SK-N-SH (cell line): ENCODE measurements around the gene USP17L30. TPM values are rescaled to one million over a fixed set of nuclear protein-coding genes. Genes with fewer than 3 reads are reported as not detected.

Experiments used
- CTCF ChIA-PET: fragments of 300-600, 350-600 bp; formaldehyde crosslinking; extraction: SDS; loops from one replicate; lab custom pipeline; 2021; lab: Yijun Ruan, JAX
- POLR2A ChIA-PET: fragments of 350-600 bp; sonication (Branson Sonifier 250); formaldehyde crosslinking; extraction: SDS; loops from one replicate; lab custom pipeline; 2020; ENCODE audit warnings: antibody characterized with exemption, inconsistent platforms; lab: Yijun Ruan, JAX
- DNase-seq: peaks from one replicate; pipeline ENCODE4 v3.0.0; 2012
- H2AFZ ChIP-seq: fragments of 200-600 bp; sonication (generic); 2 replicates; pipeline ENCODE4 v1.8.1; 2016; ENCODE audit warnings: antibody characterized with exemption, mild to moderate bottlenecking, low read depth
- H3F3A ChIP-seq: fragments of 200-600 bp; sonication (generic); replicated peaks from 2 replicates; pipeline ENCODE3; 2016; ENCODE audit warnings: antibody characterized with exemption, mild to moderate bottlenecking; ENCODE audit not compliant: insufficient read depth
- H3K27ac ChIP-seq, 2 experiments: fragments of 200-500 bp in 1 of 2; fragments of 200-600 bp in 1 of 2; sonication (Bioruptor generic) in 1 of 2; sonication (generic), shearing (Covaris generic) in 1 of 2; 2 replicates each; pipeline versions ENCODE4 v1.5.1 to v1.6.1; 2014 to 2016; ENCODE audit warnings: low read depth in 2 of 2, inconsistent platforms in 1 of 2, low read length in 1 of 2, mild to moderate bottlenecking in 1 of 2, mixed read lengths in 1 of 2
- H3K27me3 ChIP-seq: fragments of 200-600 bp; sonication (generic), shearing (Covaris generic); 2 replicates; pipeline ENCODE4 v1.6.1; 2016; ENCODE audit warnings: mixed run types; ENCODE audit not compliant: insufficient read depth
- H3K36me3 ChIP-seq, 2 experiments: fragments of 200-500 bp in 1 of 2; fragments of 200-600 bp in 1 of 2; sonication (Bioruptor generic) in 1 of 2; sonication (generic) in 1 of 2; replicated peaks in 1 of 2; 2 replicates each; pipeline versions ENCODE3 to v1.5.1; 2014 to 2016; ENCODE audit warnings: low read length in 1 of 2, mild to moderate bottlenecking in 1 of 2; ENCODE audit not compliant: insufficient read depth in 2 of 2, control insufficient read depth in 1 of 2
- H3K4me1 ChIP-seq, 2 experiments: fragments of 200-500 bp in 1 of 2; fragments of 200-600 bp in 1 of 2; sonication (Bioruptor generic) in 1 of 2; sonication (generic), shearing (Covaris generic) in 1 of 2; 2 replicates each; pipeline versions ENCODE4 v1.5.1 to v1.6.1; 2014 to 2016; ENCODE audit warnings: low read depth in 1 of 2, low read length in 1 of 2, mixed run types in 1 of 2; ENCODE audit not compliant: insufficient read depth in 2 of 2, control insufficient read depth in 1 of 2
- H3K4me2 ChIP-seq: fragments of 200-600 bp; sonication (generic), shearing (Covaris generic); 2 replicates; pipeline ENCODE4 v1.6.1; 2017; ENCODE audit warnings: mixed run types
- H3K4me3 ChIP-seq, 2 experiments: fragments of 200-500 bp in 1 of 2; fragments of 200-600 bp in 1 of 2; sonication (Bioruptor generic) in 1 of 2; sonication (generic), shearing (Covaris generic) in 1 of 2; 2 replicates each; pipeline versions ENCODE4 v1.5.1 to v1.8.1; 2014 to 2016; ENCODE audit warnings: low read depth in 2 of 2, inconsistent platforms in 1 of 2, low read length in 1 of 2, mild to moderate bottlenecking in 1 of 2, mixed read lengths in 1 of 2, moderate library complexity in 1 of 2
- H3K79me2 ChIP-seq: fragments of 200-600 bp; sonication (generic); 2 replicates; pipeline ENCODE4 v1.8.1; 2017; ENCODE audit warnings: mild to moderate bottlenecking; ENCODE audit not compliant: insufficient read depth
- H3K9ac ChIP-seq: fragments of 200-600 bp; sonication (generic); 2 replicates; pipeline ENCODE4 v1.6.1; 2017; ENCODE audit warnings: mixed run types
- H3K9me2 ChIP-seq: fragments of 200-600 bp; sonication (generic); 2 replicates; pipeline ENCODE4 v1.6.1; 2017; ENCODE audit warnings: mixed run types
- H3K9me3 ChIP-seq: fragments of 200-600 bp; sonication (generic); 2 replicates; pipeline ENCODE4 v1.6.1; 2017; ENCODE audit warnings: mixed run types, mild to moderate bottlenecking, moderate library complexity
- H4K20me1 ChIP-seq: fragments of 200-600 bp; sonication (generic); 2 replicates; pipeline ENCODE4 v1.6.1; 2017; ENCODE audit warnings: mild to moderate bottlenecking, mixed run types; ENCODE audit not compliant: insufficient read depth
- EP300 ChIP-seq, 2 experiments: IDR thresholded peaks; 2 replicates each; pipeline versions ENCODE4 v1.4.0 to v1.6.1; 2012; ENCODE audit warnings: borderline replicate concordance in 1 of 2, low read depth in 1 of 2, low read length in 1 of 2
- WGBS: methylation state at CpG from one replicate; pipeline ENCODE4 v1.1.6; 2017; ENCODE audit warnings: low lambda C conversion rate; 5-methylcytosine and 5-hydroxymethylcytosine counted together
- polyA plus RNA-seq, 3 experiments: library from polyadenylated mRNA; depleted of rRNA; stranded (reverse); fragments of >200 nt; gene quantifications; 2 replicates each; pipeline ENCODE4 v1.2.3, GENCODE V29; 2012
- small RNA-seq, 7 experiments: library from RNA; depleted of rRNA; stranded (forward); fragments of <200 nt; gene quantifications; one replicate each; pipeline ENCODE3, GENCODE V24; 2012
- TF ChIP-seq, protein P1 (sequence below): fragments of 150-350 bp; IDR thresholded peaks from 2 replicates; pipeline ENCODE4 v1.6.1; 2017; ENCODE audit warnings: antibody characterized with exemption, low read length, low read depth, borderline replicate concordance

The USP17L30 gene
- polyA plus RNA-seq, 1 of the 3 experiments (the other 2 are of a cell fraction) = not detected

- POLR2A ChIA-PET = no interaction called here
Observed at GRCh38 chr4:9409793-9410192, 46.9 kb downstream of the USP17L30 start.

More at GRCh38 chr4:9409793-9410192, 46.9 kb downstream of the USP17L30 start:
- H3F3A ChIP-seq = no peaks in the 10 kb centered on the region
- H2AFZ ChIP-seq = no peak overlapping the region
- no peak overlapping the region for H3K4me3 ChIP-seq
- H3K27me3 ChIP-seq = no peaks in the 10 kb centered on the region
- no peak for TF ChIP-seq EP300 (IDR thresholded peaks at IDR 0.05; ENCODE audit: borderline replicate concordance in 1 of 2, low read depth in 1 of 2, low read length in 1 of 2)
- TF ChIP-seq, protein P1, sequence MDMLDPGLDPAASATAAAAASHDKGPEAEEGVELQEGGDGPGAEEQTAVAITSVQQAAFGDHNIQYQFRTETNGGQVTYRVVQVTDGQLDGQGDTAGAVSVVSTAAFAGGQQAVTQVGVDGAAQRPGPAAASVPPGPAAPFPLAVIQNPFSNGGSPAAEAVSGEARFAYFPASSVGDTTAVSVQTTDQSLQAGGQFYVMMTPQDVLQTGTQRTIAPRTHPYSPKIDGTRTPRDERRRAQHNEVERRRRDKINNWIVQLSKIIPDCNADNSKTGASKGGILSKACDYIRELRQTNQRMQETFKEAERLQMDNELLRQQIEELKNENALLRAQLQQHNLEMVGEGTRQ = no peak
- CTCF ChIA-PET = no interaction called here
- H3K9ac ChIP-seq = no peak overlapping the region
- no peaks in the 10 kb centered on the region for H3K79me2 ChIP-seq
- 19% methylated on average over 2 of the region's 13 CpGs for WGBS
- no peaks in the 10 kb centered on the region for H3K9me3 ChIP-seq
- H3K4me1 ChIP-seq = no peaks in the 10 kb centered on the region
- H3K27ac ChIP-seq = no peak overlapping the region
- H3K36me3 ChIP-seq = no peaks in the 10 kb centered on the region
- no peaks in the 10 kb centered on the region for H3K9me2 ChIP-seq
- H3K4me2 ChIP-seq = no peak overlapping the region
- no peaks in the 10 kb centered on the region for H4K20me1 ChIP-seq
- no peak for DNase-seq

Small RNA genes within 50 kb of the gene (small RNA-seq; reads per million reads assigned to genes)
- 0 reads per million in 7 experiments for gene RNA5SP153

Other genes starting within 250 kb of the USP17L30 start
- gene FAM90A26, start 192.7 kb upstream of the USP17L30 start, polyA plus RNA-seq (2012; rRNA removed) = not detected in 2 replicates
- not detected in 2 replicates for gene USP17L10, start 152.5 kb upstream of the USP17L30 start, polyA plus RNA-seq (2012; rRNA removed)
- gene USP17L11, start 147.7 kb upstream of the USP17L30 start, polyA plus RNA-seq (2012; rRNA removed) = not detected in 2 replicates
- gene USP17L12, start 143.0 kb upstream of the USP17L30 start, polyA plus RNA-seq (2012; rRNA removed) = not detected in 2 replicates
- gene USP17L13, start 138.2 kb upstream of the USP17L30 start, polyA plus RNA-seq (2012; rRNA removed) = not detected in 2 replicates
- gene USP17L15, start 128.7 kb upstream of the USP17L30 start, polyA plus RNA-seq (2012; rRNA removed) = not detected in 2 replicates
- not detected in 2 replicates for gene USP17L17, start 119.2 kb upstream of the USP17L30 start, polyA plus RNA-seq (2012; rRNA removed)
- gene USP17L18, start 114.5 kb upstream of the USP17L30 start, polyA plus RNA-seq (2012; rRNA removed) = not detected in 2 replicates
- gene USP17L19, start 109.8 kb upstream of the USP17L30 start, polyA plus RNA-seq (2012; rRNA removed) = not detected in 2 replicates
- not detected in 2 replicates for gene USP17L20, start 105.0 kb upstream of the USP17L30 start, polyA plus RNA-seq (2012; rRNA removed)
- not detected in 2 replicates for gene USP17L21, start 100.3 kb upstream of the USP17L30 start, polyA plus RNA-seq (2012; rRNA removed)
- not detected in 2 replicates for gene USP17L22, start 95.5 kb upstream of the USP17L30 start, polyA plus RNA-seq (2012; rRNA removed)
- not detected in 2 replicates for gene USP17L24, start 38.0 kb upstream of the USP17L30 start, polyA plus RNA-seq (2012; rRNA removed)
- gene USP17L25, start 33.2 kb upstream of the USP17L30 start, polyA plus RNA-seq (2012; rRNA removed) = not detected in 2 replicates
- not detected in 2 replicates for gene USP17L26, start 28.5 kb upstream of the USP17L30 start, polyA plus RNA-seq (2012; rRNA removed)
- not detected in 2 replicates for gene USP17L5, start 23.7 kb upstream of the USP17L30 start, polyA plus RNA-seq (2012; rRNA removed)
- gene USP17L27, start 19.0 kb upstream of the USP17L30 start, polyA plus RNA-seq (2012; rRNA removed) = not detected in 2 replicates
- not detected in 2 replicates for gene USP17L28, start 14.2 kb upstream of the USP17L30 start, polyA plus RNA-seq (2012; rRNA removed)
- gene USP17L29, start 9.5 kb upstream of the USP17L30 start, polyA plus RNA-seq (2012; rRNA removed) = not detected in 2 replicates
- not detected in 2 replicates for gene DEFB131A, start 81.3 kb downstream of the USP17L30 start, polyA plus RNA-seq (2012; rRNA removed)